K562 (cell line): ENCODE data around the gene SERTAD2. TPM values are rescaled to one million over a fixed set of nuclear protein-coding genes. Genes with fewer than 3 reads are reported as not detected.

Experiments used
- ATAC-seq: fragments of 200-7000 bp; cut with Tn5 transposase; 3 replicates; pipeline ENCODE4 v1.9.1; 2020; ENCODE audit warnings: moderate library complexity
- BruUV-seq: library from RNA; stranded (reverse); fragments of 400-500 nt; replicated peaks from 2 replicates; lab custom pipeline; 2021; lab: Mats Ljungman, UMichigan
- CTCF ChIA-PET: fragments of 300-600 bp; formaldehyde crosslinking; extraction: SDS; loops from one replicate; lab custom pipeline; 2021; ENCODE audit warnings: low intra/inter-chr PET ratio; lab: Yijun Ruan, JAX
- POLR2A ChIA-PET: fragments of 300-600, 350-650 bp; sonication (Branson Sonifier 250); formaldehyde crosslinking; extraction: SDS; loops from one replicate; lab custom pipeline; 2021; ENCODE audit warnings: antibody characterized with exemption, inconsistent platforms; lab: Yijun Ruan, JAX
- DNase-seq, 4 experiments: peaks; one replicate each; pipeline versions ENCODE4 v3.0.0 to v3.0.0-alpha.2; 2011 to 2018; ENCODE audit warnings: low spot score in 3 of 4, mixed read lengths in 3 of 4; ENCODE audit errors: extremely low read depth in 1 of 4
- FAIRE-seq: peaks from 2 replicates; lab custom pipeline; 2011; peaks lifted over from hg19 to GRCh38; lab: Jason Lieb, UNC
- H2AFZ ChIP-seq: 2 replicates; pipeline ENCODE4 v1.6.0; 2011; ENCODE audit warnings: low read depth, low read length, control low read depth, inconsistent platforms
- H3K27ac ChIP-seq: fragments of 200-600 bp; 3 replicates; pipeline ENCODE4 v1.8.0; 2011; ENCODE audit warnings: low read depth, mild to moderate bottlenecking, control low read depth, inconsistent platforms, low read length, moderate library complexity, mixed read lengths; ENCODE audit errors: extremely low read depth
- H3K27me3 ChIP-seq, 2 experiments: fragments of 300-600 bp in 1 of 2; 2 replicates in 1 of 2; 3 replicates in 1 of 2; pipeline versions ENCODE4 v1.6.0 to v1.8.0; 2011; ENCODE audit warnings: inconsistent platforms in 2 of 2, low read length in 2 of 2, mild to moderate bottlenecking in 1 of 2, mixed read lengths in 1 of 2, moderate library complexity in 1 of 2; ENCODE audit not compliant: control insufficient read depth in 2 of 2, insufficient read depth in 2 of 2
- H3K36me3 ChIP-seq: fragments of 300-600 bp; 3 replicates; pipeline ENCODE4 v1.8.0; 2011; ENCODE audit warnings: mild to moderate bottlenecking, low read length, inconsistent platforms; ENCODE audit not compliant: control insufficient read depth, insufficient read depth
- H3K4me1 ChIP-seq, 2 experiments: fragments of 200-600 bp in 1 of 2; replicated peaks in 1 of 2; 2 replicates in 1 of 2; 3 replicates in 1 of 2; pipeline versions ENCODE4 v1.5.1 to v1.8.0; 2011; ENCODE audit warnings: inconsistent platforms in 2 of 2, low read length in 2 of 2, mild to moderate bottlenecking in 1 of 2, mixed read lengths in 1 of 2, moderate library complexity in 1 of 2; ENCODE audit not compliant: control insufficient read depth in 2 of 2, insufficient read depth in 2 of 2
- H3K4me2 ChIP-seq: 2 replicates; pipeline ENCODE4 v1.6.1; 2011; ENCODE audit warnings: low read length, control low read depth, inconsistent platforms, mixed read lengths; ENCODE audit not compliant: insufficient read depth
- H3K4me3 ChIP-seq: fragments of 200-600 bp; sonication (generic), shearing (Covaris generic); 2 replicates; pipeline ENCODE4 v1.5.1; 2016; ENCODE audit warnings: control low read depth, inconsistent platforms
- H3K79me2 ChIP-seq: fragments of 200-600 bp; 3 replicates; pipeline ENCODE4 v1.8.0; 2011; ENCODE audit warnings: low read length, inconsistent platforms; ENCODE audit not compliant: control insufficient read depth, insufficient read depth
- H3K9ac ChIP-seq, 2 experiments: 2 replicates each; pipeline versions ENCODE4 v1.6.0 to v1.6.1; 2011; ENCODE audit warnings: low read depth in 2 of 2, low read length in 2 of 2, control low read depth in 1 of 2, inconsistent platforms in 1 of 2, mild to moderate bottlenecking in 1 of 2, mixed read lengths in 1 of 2; ENCODE audit not compliant: insufficient read depth in 1 of 2
- H3K9me1 ChIP-seq: one replicate; pipeline ENCODE4 v1.6.0; 2011; ENCODE audit warnings: inconsistent platforms, mild to moderate bottlenecking, low read length, moderate library complexity; ENCODE audit not compliant: control insufficient read depth, insufficient read depth
- H3K9me3 ChIP-seq: replicated peaks from 2 replicates; pipeline ENCODE4 v1.5.1; 2011; ENCODE audit warnings: low read depth, low read length, inconsistent platforms; ENCODE audit not compliant: control insufficient read depth, insufficient read depth
- H4K20me1 ChIP-seq: replicated peaks from 2 replicates; pipeline ENCODE4 v1.6.1; 2011; ENCODE audit warnings: low read length, inconsistent platforms, mixed read lengths; ENCODE audit not compliant: control insufficient read depth, insufficient read depth
- BCOR ChIP-seq: fragments of 450-650 bp; IDR thresholded peaks from 2 replicates; pipeline ENCODE4 v1.6.1; 2016
- CHD7 ChIP-seq: fragments of 200-600 bp; sonication (generic); IDR thresholded peaks from one replicate; pipeline ENCODE4 v1.6.1; 2012; ENCODE audit warnings: mild to moderate bottlenecking, low read depth, low read length, inconsistent platforms
- FOXP4 ChIP-seq: sonication (generic); formaldehyde crosslinking; IDR thresholded peaks from 2 replicates; pipeline ENCODE4 v1.8.0; 2022; ENCODE audit warnings: mild to moderate bottlenecking, missing genetic modification reagents, borderline replicate concordance
- GTF2B ChIP-seq: IDR thresholded peaks from 2 replicates; pipeline ENCODE4 v1.6.1; 2011; ENCODE audit not compliant: insufficient read length; ENCODE audit errors: extremely low read depth
- HDAC3 ChIP-seq: fragments of 450-650 bp; IDR thresholded peaks from 2 replicates; pipeline ENCODE4 v1.6.1; 2018; ENCODE audit warnings: borderline replicate concordance, mild to moderate bottlenecking, moderate library complexity; ENCODE audit not compliant: partially characterized antibody
- HDAC8 ChIP-seq: fragments of 450-650 bp; IDR thresholded peaks from 2 replicates; pipeline ENCODE4 v1.6.1; 2016; ENCODE audit warnings: mild to moderate bottlenecking, missing genetic modification characterization, moderate library complexity, missing compliant biosample characterization
- L3MBTL2 ChIP-seq: fragments of 450-650 bp; IDR thresholded peaks from 2 replicates; pipeline ENCODE4 v1.6.1; 2016; ENCODE audit warnings: mild to moderate bottlenecking, moderate library complexity
- RBM22 ChIP-seq: fragments of 200-400 bp; formaldehyde crosslinking; IDR thresholded peaks from 2 replicates; pipeline ENCODE4 v1.6.1; 2018; ENCODE audit warnings: low read length, low read depth; ENCODE audit not compliant: poor library complexity, severe bottlenecking
- TRIM28 ChIP-seq: fragments of 450-650 bp; IDR thresholded peaks from 2 replicates; pipeline ENCODE4 v1.6.1; 2017
- WGBS: fragments of 100-300 bp; shearing (Covaris generic); methylation state at CpG from one replicate; pipeline ENCODE4 v1.1.6; 2016; ENCODE audit warnings: low coverage, mixed read lengths; ENCODE audit not compliant: insufficient coverage; ENCODE audit errors: missing lambda C conversion rate; 5-methylcytosine and 5-hydroxymethylcytosine counted together
- in situ Hi-C: fragments of 300-500 bp; cut with MboI; formaldehyde crosslinking; loops from 4 replicates; pipeline ENCODE4 v1.15.0; 2018; ENCODE audit warnings: inconsistent platforms, mixed read lengths
- intact Hi-C: fragments of 100-400 bp; cut with micrococcal nuclease; formaldehyde crosslinking; loops from 2 replicates; pipeline ENCODE4 v1.14.2; 2022
- polyA plus RNA-seq, 8 experiments: library from polyadenylated mRNA; depleted of rRNA in 4 of 8; stranded (reverse) in 5 of 8; unstranded in 3 of 8; fragments of >200 nt; fragmentation: Nextera tagmentation in 2 of 8; fragmentation: Illumina TruSeq in 1 of 8; extraction: Ambion mirVana in 2 of 8; extraction: Trizol in 1 of 8; gene quantifications; 2 replicates each; pipeline versions ENCODE4 v1.2.1 to v1.2.3, GENCODE V29; 2011 to 2014; ENCODE audit warnings: inconsistent platforms in 1 of 8, missing spikeins in 1 of 8
- total RNA-seq, 7 experiments: library from RNA; depleted of rRNA in 6 of 7; stranded (reverse); fragments of >200 nt in 6 of 7; fragmentation: Illumina TruSeq in 2 of 7; extraction: Trizol in 2 of 7; gene quantifications; 2 replicates each; pipeline versions ENCODE4 v1.2.1 to v1.2.3, GENCODE V29; 2011 to 2021; ENCODE audit warnings: low replicate concordance in 1 of 7

Gene SERTAD2
- total and polyA plus RNA-seq, 9 of the 15 experiments (the other 6 are each of a cell fraction or from before 2014, with no cell fraction given) = 3.0 to 12.5 (median 6.1) TPM

GRCh38 chr2:64620661-64621060 is 33.1 kb downstream of the SERTAD2 start:
- H4K20me1 ChIP-seq = no peaks in the 10 kb centered on the region
- no peak overlapping the region for H3K9ac ChIP-seq
- POLR2A ChIA-PET = interaction anchor here (1.2 kb wide), 1 partner anchor 10 kb away, joined by 4 read pairs; no protein-coding TSS in a partner anchor
- intact Hi-C loops (no loop called here), in situ Hi-C loops (no loop called here)
- H2AFZ ChIP-seq = no peak overlapping the region
- H3K4me1 ChIP-seq = peaks cover 4 to 8% of the 10 kb centered on the region in 2 experiments; a peak in 4 of 5 replicates
- no peak overlapping the region for H3K4me2 ChIP-seq
- no peak for DNase-seq
- CTCF ChIA-PET = no interaction called here
- H3K36me3 ChIP-seq = no peaks in the 10 kb centered on the region
- no peak overlapping the region for H3K27ac ChIP-seq
- no peak overlapping the region for H3K4me3 ChIP-seq
- no peak for ATAC-seq
- no peaks in the 10 kb centered on the region for H3K9me1 ChIP-seq
- BruUV-seq = no TSS peak
- no peak for FAIRE-seq
- H3K27me3 ChIP-seq = no peaks in the 10 kb centered on the region
- H3K9me3 ChIP-seq = no peaks in the 10 kb centered on the region
- 56% methylated on average over 4 of the region's 4 CpGs for WGBS
- H3K79me2 ChIP-seq = no peaks in the 10 kb centered on the region
- TF ChIP-seq GTF2B = no peak
- TF ChIP-seq HDAC8 = no peak
- TF ChIP-seq HDAC3 = no peak
- TF ChIP-seq CHD7 = no peak
- no peak for TF ChIP-seq L3MBTL2
- TF ChIP-seq TRIM28 = no peak
- TF ChIP-seq BCOR = no peak
- TF ChIP-seq RBM22 = no peak
- TF ChIP-seq FOXP4 (CRISPR knock-in tag) = no peak
